GM18909 (cell line): ENCODE data around the gene MTHFD1L.
"Not testable (repeated sequence)": the region's sequence is repeated elsewhere in the genome, so short reads cannot be mapped to it uniquely, and the experiment has no call there.

Source experiments
- ATAC-seq: cut with Tn5 transposase; IDR thresholded peaks from one replicate; pipeline ENCODE4 v1.9.1; 2021; ENCODE audit warnings: mild to moderate bottlenecking; ENCODE audit not compliant: unreplicated experiment, poor library complexity

The MTHFD1L gene

DNA sequence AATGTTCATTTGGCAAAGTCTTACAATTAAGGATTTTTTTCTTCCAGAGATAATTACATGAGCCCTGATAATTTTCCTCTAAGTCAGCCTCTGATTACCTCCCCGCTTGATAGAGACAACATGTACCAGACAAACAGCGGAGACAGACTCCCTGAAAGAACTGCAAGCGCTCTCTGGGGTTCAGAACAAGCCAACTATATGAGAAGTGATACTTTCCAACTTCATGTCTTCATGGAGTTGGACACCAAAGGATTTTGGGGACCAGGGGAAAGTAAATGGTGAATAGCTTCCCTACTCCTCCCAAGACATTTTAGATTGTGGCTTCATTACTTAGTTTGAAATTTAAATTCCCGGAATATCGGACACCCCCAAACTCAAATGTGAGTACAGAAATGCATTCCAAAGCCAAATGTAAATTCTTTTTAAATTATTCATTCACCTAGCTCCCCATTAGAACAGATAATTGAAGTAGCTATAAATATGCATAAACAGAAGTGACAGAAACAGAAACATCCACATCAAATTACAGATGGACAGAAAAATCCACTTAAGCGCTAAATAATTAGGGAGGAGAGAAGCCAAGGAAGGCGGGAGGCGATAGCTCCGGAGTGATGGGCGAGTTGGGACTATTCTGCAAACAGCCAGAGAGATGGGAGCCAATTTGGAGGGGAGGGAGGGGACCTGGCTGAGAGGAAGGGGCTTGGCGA lies 244.5 kb downstream of the MTHFD1L start:
- no peak for ATAC-seq

- ATAC-seq, result no peak
Observed at GRCh38 chr6:151110576-151110905, 245.0 kb downstream of the MTHFD1L start.

GRCh38 chr6:151111670-151112069 lies 246.2 kb downstream of the MTHFD1L start:
- no peak for ATAC-seq

DNA sequence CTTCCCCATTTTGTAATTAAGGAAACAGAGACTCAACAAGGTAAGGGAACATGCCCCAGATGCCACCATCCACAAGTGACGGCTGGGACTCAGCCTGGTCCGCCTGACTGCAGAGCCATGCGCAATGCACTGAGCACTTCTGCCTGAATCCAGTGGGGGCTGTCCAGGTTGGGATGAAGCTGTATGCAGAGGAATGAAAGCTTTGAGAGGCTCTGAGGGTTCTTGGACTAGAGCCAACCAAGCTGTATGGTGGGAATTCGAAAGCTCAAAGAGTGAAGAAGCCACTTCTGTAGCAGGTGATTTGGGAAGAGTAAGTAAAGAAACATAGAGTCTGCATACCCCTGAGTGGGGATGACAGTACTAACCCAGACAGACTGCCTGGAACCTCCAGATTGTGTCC lies 246.6 kb downstream of the MTHFD1L start:
- no peak for ATAC-seq

GRCh38 chr6:151112884-151113283 lies 247.4 kb downstream of the MTHFD1L start:
- ATAC-seq, result not testable (repeated sequence)

DNA sequence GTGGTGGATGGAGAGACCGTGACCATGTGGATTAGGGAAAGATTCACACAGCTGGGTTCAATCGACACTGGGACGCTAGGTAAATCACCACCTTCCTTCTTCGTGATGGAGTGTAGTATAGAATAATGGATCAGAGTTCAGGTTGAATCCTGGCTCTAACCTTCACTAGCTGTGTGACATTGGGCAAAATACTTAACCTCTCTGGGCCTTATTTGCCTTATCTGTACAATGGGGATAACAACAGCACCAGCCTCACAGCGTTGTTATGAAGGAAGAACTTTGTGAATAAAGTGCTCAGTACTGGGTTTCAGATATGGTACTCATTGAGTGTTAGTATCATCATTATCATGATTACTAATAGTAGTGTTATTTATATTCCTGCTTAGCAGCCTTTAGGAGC lies 248.1 kb downstream of the MTHFD1L start:
- no peak for ATAC-seq

GRCh38 chr6:151118461-151119123 lies 253.1 kb downstream of the MTHFD1L start:
- ATAC-seq, result no peak

- no peak for ATAC-seq
Observed at GRCh38 chr6:151119823-151120524, 254.5 kb downstream of the MTHFD1L start.

- no peak for ATAC-seq
Observed at GRCh38 chr6:151121900-151122299, 256.4 kb downstream of the MTHFD1L start.

DNA sequence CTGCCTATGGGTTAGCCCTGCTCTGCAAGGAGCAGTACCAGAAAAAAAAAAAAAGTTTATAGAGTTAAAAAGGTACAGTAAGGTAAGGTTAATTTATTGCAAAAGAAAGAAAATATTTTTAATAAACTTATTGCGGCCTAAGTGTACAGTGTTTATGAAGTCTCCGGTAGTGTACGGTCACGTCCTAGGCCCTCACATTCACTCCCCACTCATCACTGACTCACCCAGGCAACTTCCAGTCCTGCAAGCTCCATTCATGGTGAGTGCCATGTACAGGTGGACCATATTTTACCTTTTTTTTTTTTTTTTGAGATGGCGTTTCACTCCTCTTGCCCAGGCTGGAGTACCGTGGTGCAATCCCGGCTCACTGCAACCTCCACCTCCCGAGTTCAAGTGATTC lies 258.1 kb downstream of the MTHFD1L start:
- ATAC-seq, result not testable (repeated sequence)

DNA sequence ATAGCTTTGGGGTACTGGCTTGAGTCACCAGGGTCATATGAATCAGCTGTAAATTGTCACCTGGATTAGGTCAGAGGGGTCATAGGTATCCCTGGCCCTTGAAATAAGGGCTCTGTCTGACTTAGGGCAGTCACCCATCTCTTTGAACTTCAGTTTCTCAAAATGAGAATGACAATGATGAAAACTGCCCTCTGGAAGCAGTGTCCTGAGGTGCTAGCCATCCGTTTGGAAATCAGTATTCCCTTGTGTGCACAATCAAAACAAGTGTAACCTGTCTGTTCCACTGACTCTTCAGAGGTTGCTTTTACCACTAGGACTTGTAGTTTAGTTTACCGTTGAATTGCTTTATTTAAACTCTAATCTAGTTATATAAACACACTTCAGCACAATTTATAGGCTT lies 259.7 kb downstream of the MTHFD1L start:
- ATAC-seq, result not testable (repeated sequence)

DNA sequence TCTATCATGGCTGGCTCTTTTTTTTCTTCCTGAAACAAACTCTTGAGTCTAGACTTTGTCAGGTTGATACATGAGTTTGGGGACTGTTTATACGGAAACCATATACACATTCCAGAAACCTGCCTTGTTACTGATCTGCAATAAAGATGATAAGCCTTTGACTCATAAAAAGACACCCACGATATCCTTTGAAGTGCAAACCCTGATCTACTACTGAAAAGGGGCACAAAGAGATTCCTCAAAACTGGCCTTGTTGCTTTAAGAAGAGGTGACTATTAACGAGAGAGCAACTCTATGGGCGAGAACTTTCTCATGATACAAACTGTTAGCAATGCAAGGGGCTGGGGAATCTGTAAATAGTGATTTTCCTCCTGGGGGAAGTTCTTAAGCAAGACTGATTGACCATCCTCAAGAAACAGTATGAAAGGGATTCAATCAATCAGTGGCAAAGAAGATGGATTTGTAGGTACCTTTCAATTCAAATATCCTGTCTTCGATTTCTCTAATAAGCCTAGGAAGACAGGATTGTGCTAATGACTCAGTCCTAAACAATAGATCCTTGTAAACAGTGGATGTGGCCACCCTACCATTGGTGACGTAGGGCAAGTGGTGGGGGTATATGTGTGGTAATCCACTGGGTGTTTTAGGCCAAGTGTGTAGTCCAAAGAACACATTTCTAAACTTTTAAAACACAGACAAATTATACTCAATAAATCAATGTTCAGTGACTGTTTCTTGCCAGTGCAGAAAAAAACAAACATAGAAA lies 260.3 kb downstream of the MTHFD1L start:
- not testable (repeated sequence) for ATAC-seq

- not testable (repeated sequence) for ATAC-seq
Observed at GRCh38 chr6:151126417-151126724, 260.9 kb downstream of the MTHFD1L start.

DNA sequence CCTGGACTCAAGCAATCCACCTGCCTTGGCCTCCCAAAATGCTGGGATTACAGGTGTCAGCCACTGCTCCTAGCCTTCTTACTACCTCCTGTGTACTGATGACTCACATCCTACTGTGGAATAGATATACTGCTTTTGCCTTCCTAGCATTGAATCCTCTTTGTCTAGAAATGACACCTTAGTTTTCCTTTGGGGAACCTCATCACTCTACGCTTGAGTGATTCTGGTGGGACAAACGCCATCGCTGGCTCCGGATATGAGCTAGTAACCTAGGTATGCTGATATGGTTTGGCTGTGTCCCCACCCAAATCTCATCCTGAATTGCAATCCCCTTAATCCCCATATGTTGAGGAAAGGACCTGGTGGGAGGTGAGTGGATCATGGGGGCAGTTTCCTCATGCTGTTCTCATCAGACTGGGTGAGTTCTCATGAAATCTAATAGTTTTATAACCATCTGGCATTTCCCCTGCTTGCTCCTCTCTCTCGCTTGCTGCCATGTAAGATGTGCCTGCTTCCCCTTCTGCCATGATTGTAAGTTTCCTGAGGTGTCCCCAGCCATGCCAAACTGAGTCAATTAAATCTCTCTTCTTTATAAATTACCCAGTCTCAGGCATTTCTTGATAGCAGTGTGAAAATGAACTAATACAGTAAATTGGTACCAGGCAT lies 261.8 kb downstream of the MTHFD1L start:
- ATAC-seq, result not testable (repeated sequence)

DNA sequence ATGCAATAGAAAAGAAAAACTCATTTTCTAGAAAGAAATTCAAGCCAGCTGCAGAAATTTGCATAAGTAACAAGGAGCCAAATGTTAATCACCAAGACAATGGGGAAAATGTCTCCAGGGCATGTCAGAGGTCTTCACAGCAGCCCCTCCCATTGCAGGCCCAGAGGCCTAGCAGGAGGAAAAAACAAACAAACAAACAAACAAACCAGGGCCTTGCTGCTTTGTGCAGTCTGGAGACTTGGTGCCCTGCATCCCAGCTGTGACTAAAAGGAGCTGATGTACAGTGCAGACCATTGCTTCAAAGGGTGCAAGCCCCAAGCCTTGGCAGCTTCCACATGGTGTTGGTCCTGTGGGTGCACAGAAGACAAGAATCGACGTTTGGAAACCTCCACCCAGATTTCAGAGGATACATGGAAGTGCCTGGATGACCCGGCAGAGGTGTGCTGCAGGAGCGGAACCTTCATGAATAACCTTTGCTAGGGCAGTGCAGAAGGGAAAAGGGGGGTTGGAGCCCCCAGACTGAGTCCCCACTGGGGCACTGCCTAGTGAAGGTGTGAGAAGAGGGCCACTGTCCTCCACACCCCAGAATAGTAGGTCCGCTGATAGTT lies 263.4 kb downstream of the MTHFD1L start:
- ATAC-seq, result no peak

DNA sequence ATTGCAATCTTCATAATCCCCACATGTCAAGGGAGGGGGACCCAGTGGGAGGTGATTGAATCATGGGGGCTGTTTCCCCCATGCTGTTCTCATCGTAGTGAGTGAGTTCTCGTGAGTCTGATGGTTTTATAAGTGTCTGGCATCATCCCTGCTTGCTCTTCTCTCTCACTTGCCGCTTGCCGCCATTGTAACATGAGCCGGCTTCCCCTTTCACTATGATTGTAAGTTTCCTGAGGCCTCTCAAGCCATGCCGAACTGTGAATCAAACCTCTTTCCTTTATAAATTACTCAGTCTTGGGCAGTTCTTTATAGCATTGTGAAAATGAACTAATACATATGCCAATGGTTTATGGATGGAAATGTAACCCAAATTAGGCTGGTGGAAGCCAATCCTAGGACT lies 264.8 kb downstream of the MTHFD1L start:
- no peak for ATAC-seq

DNA sequence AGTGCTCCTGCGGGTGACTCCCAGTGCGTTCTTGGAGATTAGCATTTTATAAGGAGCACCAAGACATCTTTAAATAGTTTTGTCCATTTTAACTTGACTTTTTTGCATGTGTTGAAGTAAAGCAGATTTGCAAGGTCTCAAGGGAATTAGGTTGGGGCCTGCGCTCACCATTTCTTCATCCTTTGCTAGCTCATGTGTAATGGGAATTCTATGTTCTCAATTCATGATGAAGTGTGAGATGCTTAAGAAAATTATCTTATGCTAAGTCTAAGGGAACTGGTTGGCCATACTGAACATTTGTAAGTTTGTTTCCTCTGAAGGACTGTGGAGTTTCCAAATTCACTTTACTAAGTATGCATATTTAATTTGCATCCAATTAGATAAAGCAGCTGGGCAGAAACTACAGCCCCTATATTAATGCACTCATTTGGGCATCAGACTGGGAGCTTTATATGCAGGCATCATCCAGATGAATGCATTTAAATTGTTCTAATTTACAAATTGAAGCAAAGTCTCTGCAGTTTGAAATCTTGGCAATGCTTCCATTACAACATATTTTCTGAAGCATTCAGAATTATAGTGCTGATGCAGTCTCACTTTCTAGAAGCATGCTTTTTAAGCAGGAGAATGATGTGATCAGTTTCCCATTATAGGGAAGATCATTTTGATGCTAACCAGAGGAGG lies 266.0 kb downstream of the MTHFD1L start:
- ATAC-seq, result no peak

DNA sequence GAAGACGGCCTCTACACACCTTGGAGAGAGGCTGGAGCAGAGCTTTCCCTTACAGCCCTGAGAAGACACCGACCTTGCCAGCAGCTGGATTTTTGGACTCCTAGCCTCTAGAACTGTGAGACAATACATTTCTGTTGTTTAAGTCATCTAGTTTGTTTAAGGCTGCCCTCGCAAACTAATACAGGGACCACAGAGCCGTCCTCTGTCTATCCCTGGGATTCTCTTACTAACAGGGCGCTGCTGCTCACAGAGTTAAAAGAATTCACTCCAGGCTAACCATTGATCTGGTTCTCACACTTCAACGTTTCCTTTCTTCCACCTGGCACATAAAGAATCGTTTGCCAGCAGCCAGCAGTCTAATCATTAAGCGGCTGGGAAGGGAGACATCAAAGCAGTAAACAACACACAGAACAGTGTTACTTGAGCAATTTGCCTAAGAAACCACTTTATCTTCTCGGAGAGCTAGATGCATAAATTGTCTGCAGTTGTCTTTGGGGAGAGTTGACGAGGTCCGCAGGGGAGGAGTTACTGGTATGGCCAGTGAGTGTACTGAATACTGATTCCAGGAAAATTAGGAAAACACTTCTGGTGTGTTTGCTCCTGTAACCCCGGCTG lies 270.7 kb downstream of the MTHFD1L start:
- no peak for ATAC-seq

DNA sequence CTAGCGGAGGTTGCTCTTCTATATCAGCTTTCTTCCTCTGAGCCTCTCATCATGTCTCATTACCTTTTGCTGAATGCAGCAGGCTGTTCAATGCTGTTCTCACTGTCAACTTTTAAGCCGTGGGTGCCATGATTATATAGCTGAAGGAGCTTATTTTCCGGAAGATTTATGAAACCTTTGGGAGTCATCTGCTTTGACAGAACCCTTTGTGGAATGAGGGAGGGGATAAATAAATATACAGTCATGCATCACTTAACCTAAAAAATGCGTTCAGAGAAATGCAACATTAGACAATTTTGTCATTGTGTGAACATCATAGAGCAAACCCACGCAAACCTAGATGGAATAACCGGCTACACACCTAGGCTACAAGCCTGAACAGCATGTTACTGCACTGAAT lies 272.0 kb downstream of the MTHFD1L start:
- ATAC-seq, result no peak
